ENCODE results near the gene KIZ.

Gene KIZ

GRCh38 chr20:21269772-21270171, 143.9 kb downstream of the KIZ start:
- DNase-seq (ENCODE audit: low spot score) = no peak

GRCh38 chr20:21270806-21271205, 144.9 kb downstream of the KIZ start:
- DNase-seq (ENCODE audit: low spot score) = no peak

DNA sequence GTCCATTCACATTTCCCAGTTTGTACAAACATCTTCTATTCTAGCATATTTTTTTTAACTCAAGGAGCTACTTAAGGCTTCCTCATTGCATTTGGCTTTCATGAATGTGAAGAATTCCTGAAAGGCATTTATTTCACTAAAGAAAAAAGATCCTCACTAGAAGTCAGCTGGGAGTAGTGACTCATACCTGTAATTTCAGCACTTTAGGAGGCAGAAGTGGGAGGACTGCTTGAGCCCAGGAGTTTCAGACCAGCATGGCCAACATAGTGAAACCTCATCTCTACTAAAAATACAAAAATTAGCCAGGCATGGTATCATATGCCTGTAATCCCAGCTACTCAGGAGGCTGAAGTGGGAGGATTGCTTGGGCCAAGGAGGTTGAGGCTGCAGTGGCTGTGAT, 146.4 kb downstream of the KIZ start:
- DNase-seq (ENCODE audit: low spot score) = no peak

GRCh38 chr20:21272679-21273078, 146.8 kb downstream of the KIZ start:
- DNase-seq (ENCODE audit: low spot score) = no peak

GRCh38 chr20:21273755-21274386, 148.0 kb downstream of the KIZ start:
- DNase-seq (ENCODE audit: low spot score) = no peak

DNA sequence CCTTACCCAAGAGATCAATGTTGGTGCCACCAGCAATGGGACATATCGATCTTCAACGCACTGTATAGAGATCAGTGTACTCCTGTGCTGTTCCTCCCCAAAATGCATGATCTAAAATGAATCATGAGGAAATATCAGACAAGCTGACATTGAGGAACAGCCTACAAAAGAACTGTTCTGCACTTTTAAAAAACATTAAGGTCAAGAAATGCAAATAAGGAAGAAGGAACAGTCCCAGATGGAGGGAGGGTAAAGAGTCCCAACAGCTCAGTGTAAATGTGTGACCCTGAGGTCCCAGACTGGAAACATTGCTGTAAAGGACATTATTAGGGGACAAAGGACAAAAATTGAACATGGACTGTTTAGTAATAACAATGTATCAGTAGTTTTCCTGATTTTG, 152.9 kb downstream of the KIZ start:
- DNase-seq (ENCODE audit: low spot score) = no peak

GRCh38 chr20:21279706-21280521, 154.0 kb downstream of the KIZ start:
- no peak for DNase-seq (ENCODE audit: low spot score)

- no peak for DNase-seq (ENCODE audit: low spot score)
Observed at GRCh38 chr20:21280522-21281016, 154.7 kb downstream of the KIZ start.

- no peak for DNase-seq (ENCODE audit: low spot score)
Observed at GRCh38 chr20:21286775-21287174, 160.9 kb downstream of the KIZ start.

- DNase-seq (ENCODE audit: low spot score) = no peak
Observed at GRCh38 chr20:21288587-21289370, 162.9 kb downstream of the KIZ start.

DNA sequence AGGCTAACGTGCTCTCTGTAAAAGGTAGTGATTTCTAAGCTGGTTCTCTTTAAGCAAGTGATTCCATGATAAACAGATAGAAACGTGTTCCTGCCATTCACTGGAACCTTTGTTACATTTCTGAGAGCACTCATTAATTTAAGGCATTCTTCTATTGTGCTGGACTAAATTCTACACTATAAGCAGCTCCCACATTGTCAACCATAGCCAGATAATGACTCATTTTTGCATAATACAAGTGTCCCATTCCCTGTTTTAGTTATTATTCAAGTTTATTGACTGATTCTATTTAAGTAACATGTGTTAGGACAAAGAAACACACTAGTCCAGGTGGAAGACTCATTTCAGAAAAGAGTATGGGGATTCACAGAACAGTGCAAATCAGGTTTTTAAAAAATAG, 163.8 kb downstream of the KIZ start:
- no peak for DNase-seq (ENCODE audit: low spot score)

GRCh38 chr20:21291026-21291425, 165.1 kb downstream of the KIZ start:
- DNase-seq (ENCODE audit: low spot score) = no peak

DNA sequence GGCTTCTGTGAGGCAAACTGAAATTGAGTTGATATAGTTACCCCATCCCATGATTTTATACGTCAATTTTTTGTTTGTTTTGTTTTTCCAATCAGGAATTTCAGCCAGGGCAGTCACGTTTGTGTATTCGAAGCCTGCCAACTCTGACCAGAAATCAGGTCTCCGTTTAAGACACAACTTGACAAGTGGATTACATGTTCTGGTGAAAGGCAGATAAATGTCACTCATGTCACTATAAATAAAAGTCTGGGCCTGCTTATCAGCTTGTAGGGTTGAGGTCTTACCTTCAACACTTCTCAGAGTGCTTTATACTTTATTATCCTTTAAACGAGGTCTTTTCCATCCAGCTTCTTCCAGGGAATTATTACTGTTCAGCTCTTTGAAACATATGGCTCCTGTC, 168.9 kb downstream of the KIZ start:
- DNase-seq (ENCODE audit: low spot score) = no peak

Measured in CD4-positive, alpha-beta T cell treated with Interleukin-2 at 100 ng/mL for 4 hours (primary cell).